ENCODE results near the gene PTPRN. TPM values are rescaled to one million over a fixed set of nuclear protein-coding genes. Genes with fewer than 3 reads are reported as not detected.

The PTPRN gene
- total and polyA plus RNA-seq, 2 donors (not counting 3 experiments of a cell fraction or from before 2014, with no cell fraction given), result not detected

GRCh38 chr2:219274361-219274921, 34.8 kb downstream of the PTPRN start:
- intact Hi-C loops (cut with micrococcal nuclease), result no loop called here
- ChIA-PET POLR2A (interaction anchor here (0.9 kb wide), 1 partner anchor 25 kb away, joined by 3 read pairs; no protein-coding TSS in a partner anchor), CTCF (interaction anchor here (0.7 to 1.3 kb wide), 6 partner anchors 11 to 119 kb away, joined by 3 to 13 read pairs (median 3); partner anchors contain the start of genes TUBA4A and TUBA4B)
- no peak overlapping the region for H3K27ac ChIP-seq (ENCODE audit: insufficient read depth, low read depth, low read length)
- H3K4me2 ChIP-seq (ENCODE audit: insufficient read depth, low read length), result no peak overlapping the region
- H3K9me3 ChIP-seq (replicated peaks; ENCODE audit: control insufficient read depth, insufficient read depth, low read length), result no peaks in the 10 kb centered on the region
- TF ChIP-seq POLR2AphosphoS5 (IDR thresholded peaks at IDR 0.05; ENCODE audit: insufficient read depth, low read depth, low read length) (no peak), GATA2 (IDR thresholded peaks at IDR 0.05; ENCODE audit: insufficient read depth, insufficient read length, low read depth, low read length) (no peak), MYC (IDR thresholded peaks at IDR 0.05; ENCODE audit: low read depth, low read length) (no peak), POLR2A (IDR thresholded peaks at IDR 0.05; ENCODE audit: low read depth, low read length) (no peak), JUN (IDR thresholded peaks at IDR 0.05; ENCODE audit: borderline replicate concordance, insufficient read depth, insufficient read length, low read depth) (no peak), FOS (IDR thresholded peaks at IDR 0.05; ENCODE audit: borderline replicate concordance, insufficient read depth, low read length) (no peak), EZH2 (IDR thresholded peaks at IDR 0.05; ENCODE audit: borderline replicate concordance, low read depth, low read length, severe bottlenecking) (no peak)
- TF ChIP-seq, protein P1, sequence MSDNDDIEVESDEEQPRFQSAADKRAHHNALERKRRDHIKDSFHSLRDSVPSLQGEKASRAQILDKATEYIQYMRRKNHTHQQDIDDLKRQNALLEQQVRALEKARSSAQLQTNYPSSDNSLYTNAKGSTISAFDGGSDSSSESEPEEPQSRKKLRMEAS (IDR thresholded peaks at IDR 0.05; ENCODE audit: insufficient read depth, insufficient read length), result no peak
- H3K9ac ChIP-seq (replicated peaks; ENCODE audit: extremely low read depth, insufficient read depth, low read length), result no peak overlapping the region
- H3K36me3 ChIP-seq (ENCODE audit: control insufficient read depth in 2 of 2, extremely low read depth in 1 of 2, insufficient read depth in 2 of 2, low read length in 2 of 2), result no peaks in the 10 kb centered on the region
- H3K9me1 ChIP-seq (replicated peaks; ENCODE audit: control insufficient read depth, extremely low read depth, insufficient read depth, low read length), result no peaks in the 10 kb centered on the region
- no peak overlapping the region for H3K4me3 ChIP-seq (replicated peaks in 1 of 3; ENCODE audit: insufficient read depth in 1 of 3, low read depth in 1 of 3, low read length in 3 of 3)
- H3K27me3 ChIP-seq (ENCODE audit: control insufficient read depth in 2 of 2, insufficient read depth in 2 of 2, low read length in 2 of 2), result peaks cover 4 to 8% of the 10 kb centered on the region in 2 experiments
- no TSS peak for BruUV-seq (replicated peaks)
- dilution Hi-C loops (cut with MboI; ENCODE audit: extremely low pct_ligation_motif_present, low sequenced_read_pairs), result no loop called here
- H2AFZ ChIP-seq (ENCODE audit: low read depth, low read length), result no peak overlapping the region
- no peaks in the 10 kb centered on the region for H4K20me1 ChIP-seq (replicated peaks; ENCODE audit: control insufficient read depth, extremely low read depth, insufficient read depth, low read length)
- DNase-seq (ENCODE audit: low read depth, low spot score) (no peak), FAIRE-seq (no peak)
- peaks cover 11% of the 10 kb centered on the region for H3K4me1 ChIP-seq (ENCODE audit: control insufficient read depth, extremely low read depth, insufficient read depth, low read length)
- H3K79me2 ChIP-seq (ENCODE audit: control insufficient read depth, insufficient read depth, low read length), result no peaks in the 10 kb centered on the region

Measured in endothelial cell of umbilical vein (primary cell).